Smooth muscle cell (in vitro differentiated cells): Measurements from ENCODE around the gene PRCC. TPM values are rescaled to one million over a fixed set of nuclear protein-coding genes. Genes with fewer than 3 reads are reported as not detected.

Source experiments
- DNase-seq: peaks from one replicate; lab custom pipeline; 2025; ENCODE audit not compliant: unreplicated experiment; lab: John Stamatoyannopoulos, UW
- H2AFZ ChIP-seq: fragments of 200-600 bp; sonication (generic); 2 replicates; pipeline ENCODE4 v1.6.0; 2016; ENCODE audit warnings: antibody characterized with exemption, low read depth, mild to moderate bottlenecking
- H3F3A ChIP-seq: fragments of 200-600 bp; sonication (generic); 2 replicates; pipeline ENCODE4 v1.6.0; 2017; ENCODE audit warnings: antibody characterized with exemption, low read depth
- H3K27ac ChIP-seq: fragments of 200-600 bp; sonication (generic); 2 replicates; pipeline ENCODE4 v1.5.1; 2016; ENCODE audit warnings: low read depth, mild to moderate bottlenecking
- H3K27me3 ChIP-seq: fragments of 200-600 bp; sonication (generic); 2 replicates; pipeline ENCODE4 v1.6.1; 2016; ENCODE audit warnings: low read depth, mild to moderate bottlenecking
- H3K36me3 ChIP-seq: fragments of 200-600 bp; sonication (generic); 2 replicates; pipeline ENCODE4 v1.5.1; 2016; ENCODE audit warnings: low read depth
- H3K4me1 ChIP-seq: fragments of 200-600 bp; sonication (generic); 2 replicates; pipeline ENCODE4 v1.5.1; 2016; ENCODE audit warnings: low read depth
- H3K4me2 ChIP-seq: fragments of 200-600 bp; sonication (generic); 2 replicates; pipeline ENCODE4 v1.6.0; 2016; ENCODE audit warnings: mild to moderate bottlenecking
- H3K4me3 ChIP-seq: fragments of 200-600 bp; sonication (generic); 2 replicates; pipeline ENCODE4 v1.5.1; 2016; ENCODE audit warnings: mild to moderate bottlenecking
- H3K79me2 ChIP-seq: fragments of 200-600 bp; sonication (generic); 2 replicates; pipeline ENCODE4 v1.6.0; 2016; ENCODE audit warnings: low read depth, mild to moderate bottlenecking
- H3K9ac ChIP-seq: fragments of 200-600 bp; sonication (generic); 2 replicates; pipeline ENCODE4 v1.6.0; 2016; ENCODE audit warnings: low read depth
- H3K9me3 ChIP-seq: fragments of 200-600 bp; sonication (generic); replicated peaks from 2 replicates; pipeline ENCODE4 v1.5.1; 2016; ENCODE audit warnings: low read depth
- H4K20me1 ChIP-seq: fragments of 200-600 bp; sonication (generic); 2 replicates; pipeline ENCODE4 v1.6.0; 2016; ENCODE audit warnings: low read depth
- WGBS: methylation state at CpG from one replicate; pipeline ENCODE4 v1.1.7; 2016; ENCODE audit warnings: low lambda C conversion rate; 5-methylcytosine and 5-hydroxymethylcytosine counted together
- polyA plus RNA-seq: library from polyadenylated mRNA; unstranded; fragments of >200 nt; fragmentation: Nextera tagmentation; extraction: Ambion mirVana; gene quantifications from 2 replicates; pipeline ENCODE4 v1.2.1, GENCODE V29; 2016
- total RNA-seq: library from RNA; depleted of rRNA; stranded (reverse); fragments of >200 nt; gene quantifications from 2 replicates; pipeline ENCODE4 v1.2.3, GENCODE V29; 2014
- TF ChIP-seq, protein P1 (sequence below): fragments of 200-600 bp; sonication (generic); IDR thresholded peaks from 2 replicates; pipeline ENCODE4 v1.5.1; 2017; ENCODE audit warnings: borderline replicate concordance, mild to moderate bottlenecking, antibody characterized with exemption; ENCODE audit not compliant: insufficient read depth, poor library complexity, severe bottlenecking

PRCC gene
- total and polyA plus RNA-seq, 2 experiments from 2014 or later: 37.7 to 68.7 TPM

GRCh38 chr1:156749419-156750118, 17.8 kb upstream of the PRCC start:
- Histone ChIP-seq H3K79me2 (peaks cover 66% of the 10 kb centered on the region), H3K27me3 (no peaks in the 10 kb centered on the region), H3K4me1 (peaks cover 50% of the 10 kb centered on the region), H3K27ac (peak overlapping the region; percentile 100), H2AFZ (no peak overlapping the region), H3K4me3 (peak overlapping the region; percentile 75), H3K36me3 (no peaks in the 10 kb centered on the region), H3K4me2 (peak overlapping the region; percentile 97), H3F3A (peaks cover 6% of the 10 kb centered on the region), H4K20me1 (no peaks in the 10 kb centered on the region), H3K9ac (peak overlapping the region; percentile 100), H3K9me3 (no peaks in the 10 kb centered on the region)
- WGBS: 62% methylated on average over 8 of the region's 8 CpGs
- TF ChIP-seq, protein P1, sequence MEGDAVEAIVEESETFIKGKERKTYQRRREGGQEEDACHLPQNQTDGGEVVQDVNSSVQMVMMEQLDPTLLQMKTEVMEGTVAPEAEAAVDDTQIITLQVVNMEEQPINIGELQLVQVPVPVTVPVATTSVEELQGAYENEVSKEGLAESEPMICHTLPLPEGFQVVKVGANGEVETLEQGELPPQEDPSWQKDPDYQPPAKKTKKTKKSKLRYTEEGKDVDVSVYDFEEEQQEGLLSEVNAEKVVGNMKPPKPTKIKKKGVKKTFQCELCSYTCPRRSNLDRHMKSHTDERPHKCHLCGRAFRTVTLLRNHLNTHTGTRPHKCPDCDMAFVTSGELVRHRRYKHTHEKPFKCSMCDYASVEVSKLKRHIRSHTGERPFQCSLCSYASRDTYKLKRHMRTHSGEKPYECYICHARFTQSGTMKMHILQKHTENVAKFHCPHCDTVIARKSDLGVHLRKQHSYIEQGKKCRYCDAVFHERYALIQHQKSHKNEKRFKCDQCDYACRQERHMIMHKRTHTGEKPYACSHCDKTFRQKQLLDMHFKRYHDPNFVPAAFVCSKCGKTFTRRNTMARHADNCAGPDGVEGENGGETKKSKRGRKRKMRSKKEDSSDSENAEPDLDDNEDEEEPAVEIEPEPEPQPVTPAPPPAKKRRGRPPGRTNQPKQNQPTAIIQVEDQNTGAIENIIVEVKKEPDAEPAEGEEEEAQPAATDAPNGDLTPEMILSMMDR: no peak
- no peak for DNase-seq

DNA sequence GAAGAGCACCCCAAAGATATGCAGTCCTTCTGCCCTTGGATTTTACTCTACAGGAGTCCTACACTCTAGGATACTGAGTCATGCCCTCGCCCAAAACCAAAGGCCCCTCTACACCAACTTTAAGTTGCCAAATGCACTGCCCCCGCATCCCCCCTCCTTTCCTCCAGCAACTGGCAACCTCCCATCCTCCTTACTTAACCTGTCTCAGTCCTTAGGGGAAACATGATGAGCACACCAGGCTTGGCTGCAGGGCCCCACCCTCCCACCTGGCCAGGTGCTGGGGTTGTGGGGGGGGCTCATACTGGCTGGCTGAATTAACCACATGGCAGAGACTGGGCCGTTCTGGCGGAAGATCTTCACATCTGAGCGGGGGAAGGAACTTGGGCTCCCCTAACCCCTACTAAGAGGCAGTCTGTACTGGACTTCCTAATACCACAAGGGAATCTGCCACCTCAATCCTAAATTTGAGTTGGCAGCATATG, 17.1 kb upstream of the PRCC start:
- peaks cover 60% of the 10 kb centered on the region for H3K79me2 ChIP-seq
- TF ChIP-seq, protein P1: no peak
- H3K4me2 ChIP-seq: peak overlapping the region; percentile 97
- peaks cover 50% of the 10 kb centered on the region for H3K4me1 ChIP-seq
- DNase-seq: no peak
- H3K27me3 ChIP-seq: no peaks in the 10 kb centered on the region
- no peaks in the 10 kb centered on the region for H4K20me1 ChIP-seq
- no peaks in the 10 kb centered on the region for H3K9me3 ChIP-seq
- peak overlapping the region; percentile 34 for H2AFZ ChIP-seq
- 8% methylated on average over 5 of the region's 5 CpGs for WGBS
- no peaks in the 10 kb centered on the region for H3K36me3 ChIP-seq
- H3K9ac ChIP-seq: peak overlapping the region; percentile 100
- H3K27ac ChIP-seq: peak overlapping the region; percentile 100
- peaks cover 6% of the 10 kb centered on the region for H3F3A ChIP-seq
- H3K4me3 ChIP-seq: peak overlapping the region; percentile 75

DNA sequence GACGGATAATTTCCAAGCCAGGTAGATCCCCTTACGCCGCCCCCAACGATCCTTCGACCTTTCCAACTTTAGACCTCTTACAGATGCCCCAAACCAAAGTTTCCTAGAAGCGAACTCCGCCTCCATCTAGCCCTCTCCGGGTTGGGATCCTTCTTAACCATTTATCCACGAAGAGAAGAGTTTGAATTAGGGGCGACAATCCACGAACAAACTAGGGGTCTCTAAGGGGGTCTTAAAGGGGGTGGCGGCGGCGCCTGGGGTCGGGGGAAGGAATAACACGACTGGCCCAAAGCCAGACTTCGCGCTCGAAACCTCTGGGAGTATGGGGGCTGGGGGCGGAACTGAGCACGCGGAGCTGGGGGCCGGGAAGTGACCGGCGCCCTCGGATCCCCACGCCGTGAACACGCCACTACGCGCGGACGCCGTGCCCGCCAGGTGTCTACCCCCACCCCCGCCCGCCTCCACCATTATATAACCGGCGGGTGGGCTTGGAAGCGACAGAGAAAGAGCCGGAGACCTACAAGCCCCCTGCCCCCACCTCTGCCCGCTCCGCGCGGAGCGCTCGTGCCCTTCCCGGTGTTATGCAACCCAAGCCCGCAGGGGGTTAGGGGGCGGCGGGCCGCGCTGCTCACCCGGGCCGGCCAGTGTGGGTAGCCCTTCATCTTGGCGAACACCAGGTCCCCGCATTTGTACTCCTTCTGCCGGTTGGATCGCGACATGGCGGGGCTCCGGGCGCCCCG, 16.5 kb upstream of the PRCC start:
- H2AFZ ChIP-seq: peak overlapping the region; percentile 34
- H4K20me1 ChIP-seq: no peaks in the 10 kb centered on the region
- H3K36me3 ChIP-seq: no peaks in the 10 kb centered on the region
- peak overlapping the region; percentile 100 for H3K9ac ChIP-seq
- H3K9me3 ChIP-seq: no peaks in the 10 kb centered on the region
- peak overlapping the region; percentile 100 for H3K27ac ChIP-seq
- peak; percentile 47 for DNase-seq
- WGBS: under 1% methylated on average over 53 of the region's 64 CpGs
- TF ChIP-seq, protein P1: no peak
- no peaks in the 10 kb centered on the region for H3K27me3 ChIP-seq
- peak overlapping the region; percentile 97 for H3K4me2 ChIP-seq
- peaks cover 46% of the 10 kb centered on the region for H3K4me1 ChIP-seq
- peaks cover 53% of the 10 kb centered on the region for H3K79me2 ChIP-seq
- peak overlapping the region; percentile 75 for H3K4me3 ChIP-seq
- H3F3A ChIP-seq: peaks cover 6% of the 10 kb centered on the region
